Suprapubic skin (tissue), 4 donors: ENCODE measurements around the gene TEAD1.

ENCODE experiments used
- CTCF ChIP-seq, 2 donors: fragments of 200-600 bp in 1 of 2; fragments of 450-650 bp in 1 of 2; sonication (generic) in 1 of 2; IDR thresholded peaks; one replicate each; pipeline ENCODE4 v1.5.1; 2016 to 2019; ENCODE audit warnings: antibody characterized with exemption in 2 of 2, mild to moderate bottlenecking in 1 of 2, moderate library complexity in 1 of 2
- EP300 ChIP-seq: sonication (generic); formaldehyde crosslinking; IDR thresholded peaks from one replicate; pipeline ENCODE4 v1.6.1; 2017; ENCODE audit warnings: antibody characterized with exemption
- POLR2A ChIP-seq, 2 donors: fragments of 450-650 bp; IDR thresholded peaks; one replicate each; pipeline ENCODE4 v1.6.1; 2017; ENCODE audit warnings: antibody characterized with exemption in 2 of 2, mild to moderate bottlenecking in 2 of 2, moderate library complexity in 2 of 2
- POLR2AphosphoS5 ChIP-seq, 3 donors: sonication (generic); formaldehyde crosslinking; IDR thresholded peaks; one replicate each; pipeline ENCODE4 v1.6.1; 2017; ENCODE audit warnings: antibody characterized with exemption in 3 of 3

- TF ChIP-seq POLR2AphosphoS5 (IDR thresholded peaks at IDR 0.05), result no peak
- TF ChIP-seq EP300, result no peak
- TF ChIP-seq CTCF (IDR thresholded peaks at IDR 0.05), result no peak
- TF ChIP-seq POLR2A (IDR thresholded peaks at IDR 0.05), result no peak
These were observed 312.1 kb downstream of the TEAD1 start for GRCh38 chr11:12986194-12986898.
